Epithelial cell of alveolus of lung (primary cell): ENCODE data around the gene ZBTB33. TPM values are rescaled to one million over a fixed set of nuclear protein-coding genes. Genes with fewer than 3 reads are reported as not detected.

Experiments
- total RNA-seq: library from RNA; depleted of rRNA; stranded (reverse); fragments of >200 nt; gene quantifications from 2 replicates; pipeline ENCODE4 v1.2.1, GENCODE V29; 2015

The ZBTB33 gene, protein sequence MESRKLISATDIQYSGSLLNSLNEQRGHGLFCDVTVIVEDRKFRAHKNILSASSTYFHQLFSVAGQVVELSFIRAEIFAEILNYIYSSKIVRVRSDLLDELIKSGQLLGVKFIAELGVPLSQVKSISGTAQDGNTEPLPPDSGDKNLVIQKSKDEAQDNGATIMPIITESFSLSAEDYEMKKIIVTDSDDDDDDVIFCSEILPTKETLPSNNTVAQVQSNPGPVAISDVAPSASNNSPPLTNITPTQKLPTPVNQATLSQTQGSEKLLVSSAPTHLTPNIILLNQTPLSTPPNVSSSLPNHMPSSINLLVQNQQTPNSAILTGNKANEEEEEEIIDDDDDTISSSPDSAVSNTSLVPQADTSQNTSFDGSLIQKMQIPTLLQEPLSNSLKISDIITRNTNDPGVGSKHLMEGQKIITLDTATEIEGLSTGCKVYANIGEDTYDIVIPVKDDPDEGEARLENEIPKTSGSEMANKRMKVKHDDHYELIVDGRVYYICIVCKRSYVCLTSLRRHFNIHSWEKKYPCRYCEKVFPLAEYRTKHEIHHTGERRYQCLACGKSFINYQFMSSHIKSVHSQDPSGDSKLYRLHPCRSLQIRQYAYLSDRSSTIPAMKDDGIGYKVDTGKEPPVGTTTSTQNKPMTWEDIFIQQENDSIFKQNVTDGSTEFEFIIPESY
- 13.2 and 20.1 TPM in 2 replicates for total RNA-seq

DNA sequence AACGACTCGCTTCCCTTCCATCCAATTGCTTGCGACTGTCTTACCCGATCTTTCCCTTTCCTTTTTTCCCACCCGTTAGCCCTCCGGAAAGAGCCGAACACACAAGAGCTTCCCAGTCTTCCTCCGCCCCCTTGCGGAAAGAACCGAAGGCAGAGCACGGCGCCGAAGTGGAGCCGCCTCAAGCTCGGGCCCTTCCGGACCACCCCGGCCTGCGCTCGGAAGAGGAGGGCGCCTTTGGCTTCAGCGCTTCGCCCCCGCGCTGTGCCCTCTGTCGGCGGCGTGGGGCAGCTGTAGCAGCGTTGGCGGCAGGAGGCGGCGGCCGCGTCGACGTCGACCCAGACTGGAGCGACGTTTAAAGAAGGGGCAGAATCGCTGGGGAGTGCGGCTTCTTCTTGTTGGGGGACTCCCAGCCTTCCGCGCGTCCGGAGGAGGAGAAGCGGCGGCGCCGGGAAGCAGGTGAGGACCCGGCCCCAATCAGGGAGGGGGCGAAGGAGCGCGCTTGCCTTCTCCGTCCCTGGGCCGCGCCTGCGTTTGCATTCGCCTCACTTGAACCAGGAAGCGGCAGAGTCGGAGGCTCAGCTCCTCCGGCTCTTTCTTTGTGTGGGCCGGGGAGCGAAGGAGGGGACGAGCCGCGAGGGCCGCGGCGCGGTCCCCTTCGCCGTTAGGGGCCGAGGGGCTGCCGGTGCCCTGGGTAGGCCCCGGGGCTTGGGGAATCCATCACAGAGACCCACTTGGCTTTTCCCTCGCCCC is at the start of gene ZBTB33:
Gene ZBTB33 (plus strand): TSS at position 291 of the 750 bp plus-strand sequence. CDS start 2,604 bp downstream, outside the sequence.

Other genes starting within 250 kb of the ZBTB33 start
- gene RHOXF2B, start 173.1 kb upstream of the ZBTB33 start, total RNA-seq, result not detected in 2 replicates
- gene RHOXF1, start 134.9 kb upstream of the ZBTB33 start, total RNA-seq, result not detected in 2 replicates
- gene RHOXF2, start 92.2 kb upstream of the ZBTB33 start, total RNA-seq, result not detected in 2 replicates
- gene TMEM255A, start 60.6 kb downstream of the ZBTB33 start, total RNA-seq, result 0.24 and 0.65 TPM in 2 replicates
- not detected in 2 replicates for gene ATP1B4, start 111.3 kb downstream of the ZBTB33 start, total RNA-seq
- 116 and 147 TPM in 2 replicates for gene LAMP2, start 218.5 kb downstream of the ZBTB33 start, total RNA-seq